ENCODE data around the gene CAST. TPM values are rescaled to one million over a fixed set of nuclear protein-coding genes. Genes with fewer than 3 reads are reported as not detected.

The CAST gene
- total RNA-seq, 1 experiment from 2014 or later = 52.3 TPM

- Histone ChIP-seq H2BK15ac (ENCODE audit: low read depth, low read length) (no peak overlapping the region), H3T11ph (ENCODE audit: low read length) (no peak overlapping the region), H3K9me3 (ENCODE audit: control insufficient read depth, low read depth, low read length) (no peaks in the 10 kb centered on the region), H3K27me3 (ENCODE audit: insufficient read depth, low read length) (no peaks in the 10 kb centered on the region), H2BK12ac (ENCODE audit: insufficient read length, low read depth, low read length) (no peak overlapping the region), H3K4ac (ENCODE audit: low read depth, low read length) (no peak overlapping the region), H4K5ac (ENCODE audit: insufficient read length, low read depth, low read length) (no peak overlapping the region), H3K27ac (ENCODE audit: insufficient read length, low read depth, low read length) (no peak overlapping the region), H3K79me2 (ENCODE audit: insufficient read depth, low read length) (no peaks in the 10 kb centered on the region), H3K4me1 (ENCODE audit: insufficient read depth, low read length) (no peaks in the 10 kb centered on the region), H4K20me1 (ENCODE audit: control insufficient read depth, insufficient read depth, insufficient read length) (no peaks in the 10 kb centered on the region), H3K4me2 (ENCODE audit: insufficient read depth, insufficient read length, low read length) (no peak overlapping the region), H3K79me1 (ENCODE audit: insufficient read depth, low read depth, low read length, poor library complexity, severe bottlenecking) (no peaks in the 10 kb centered on the region), H3K18ac (ENCODE audit: insufficient read length, low read depth, low read length) (no peak overlapping the region), H3K9ac (ENCODE audit: extremely low read depth, insufficient read length, low read length) (no peak overlapping the region), H2BK20ac (ENCODE audit: low read depth, low read length, poor library complexity, severe bottlenecking) (no peak overlapping the region), H3K56ac (ENCODE audit: insufficient read length, low read depth, low read length) (no peak overlapping the region), H2AFZ (ENCODE audit: low read length) (no peak overlapping the region), H4K91ac (ENCODE audit: insufficient read length, low read depth, low read length) (no peak overlapping the region), H3K14ac (ENCODE audit: insufficient read depth, low read length) (no peak overlapping the region), H2BK5ac (ENCODE audit: insufficient read length, low read length) (no peak overlapping the region), H2BK120ac (ENCODE audit: low read depth, low read length, poor library complexity, severe bottlenecking) (no peak overlapping the region), H3K23me2 (ENCODE audit: insufficient read length, low read depth, low read length, poor library complexity, severe bottlenecking) (no peaks in the 10 kb centered on the region), H4K8ac (replicated peaks; ENCODE audit: insufficient read length, low read depth, low read length) (no peak overlapping the region), H3K23ac (ENCODE audit: insufficient read length, low read depth, low read length) (no peak overlapping the region), H2AK5ac (ENCODE audit: insufficient read length, low read length) (no peak overlapping the region)
- Mint-ChIP-seq H3K27me3 (ENCODE audit: low read depth) (no peaks in the 10 kb centered on the region; the same call in 1 of the 2 replicates), H3K4me3 (no peak overlapping the region), H3K9me3 (no peaks in the 10 kb centered on the region), H3K36me3 (ENCODE audit: insufficient read depth in 1 of 3, low read depth in 3 of 3) (no peaks in the 10 kb centered on the region; a peak in 1 of 7 replicates), H3K27ac (no peak overlapping the region), H3K4me1 (peaks cover 7 to 13% of the 10 kb centered on the region in 2 experiments; a peak in 3 of 4 replicates)
- DNase-seq = no peak
- TF ChIP-seq CTCF (conservative IDR thresholded peaks at IDR 0.05) = no peak
- no CpG with 5 or more reads among the region's 2 CpGs for WGBS (ENCODE audit: extremely low coverage, insufficient read length, low lambda C conversion rate)
Measured at GRCh38 chr5:96629774-96630173, 32.4 kb upstream of the CAST start.

Data from H9 (cell line).